Heart left ventricle (tissue), 13 donors: ENCODE data around the gene SALL3.

Experiments
- POLR2A ChIP-seq, 2 donors: fragments of 450-650 bp; IDR thresholded peaks; one replicate each; pipeline ENCODE4 v1.6.1; 2017; ENCODE audit warnings: antibody characterized with exemption in 2 of 2, mild to moderate bottlenecking in 2 of 2, moderate library complexity in 2 of 2
- TF ChIP-seq, protein P1 (sequence below), 12 donors: fragments of 200-600 bp; sonication (generic) in 4 of 12; IDR thresholded peaks; one replicate each; pipeline versions ENCODE4 v1.5.0 to v1.8.0; 2018 to 2022; ENCODE audit warnings: antibody characterized with exemption in 12 of 12, mild to moderate bottlenecking in 5 of 12
- donor health status: ischemic (EF 13 %, LVEDD 7.1; RV severe dilation, severe dysfunction).
- donor health status: DM: no; HTN: yes; CAD: no.
- donor health status: DM: no; HTN: no; CAD: no.
- donor health status: ischemic (EF 25% LVEDD 6.9; RV normal size, moderate dysfunction).
- donor health status: ischemic (EF 25% LVEDD 5.7; RV mildly dilated, moderate dysfunction).
- donor health status: ischemic (EF 35%, LVEDD 5.7; RV mildly dilated, moderate dysfunction).
- donor health status: nonischemic (EF 11% LVEDD 7.7; RV severe dilation, severe dysfunction).
- donor health status: DM: yes; HTN: yes; CAD: no.
- donor health status: PGD.
- donor health status: ischemic (EF 29% LVEDD 5.4; RV normal size, mild dysfunction).
- donor health status: nonischemic (EF 23%, LVEDD 6.1; RV moderate dilation, normal function).

DNA sequence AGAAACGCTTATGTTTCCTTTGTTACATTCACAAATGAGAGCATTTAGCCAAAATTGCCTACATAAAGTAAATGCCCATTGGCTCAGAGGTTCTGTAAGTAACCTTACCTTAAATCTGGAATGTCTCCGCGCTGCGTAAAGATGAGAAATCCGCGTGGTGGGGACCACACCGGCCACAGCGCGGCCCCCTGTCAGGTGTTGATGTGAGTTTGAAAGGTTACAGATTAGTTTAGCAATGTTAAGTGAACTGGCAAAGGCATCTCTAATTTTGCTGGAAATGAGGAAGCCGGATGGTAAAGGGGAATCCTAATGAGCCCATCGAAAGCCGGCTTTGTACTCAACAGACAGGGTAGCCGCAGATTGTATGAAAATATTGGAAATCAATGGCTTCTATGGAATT is 11.8 kb downstream of the SALL3 start:
- TF ChIP-seq, protein P1, sequence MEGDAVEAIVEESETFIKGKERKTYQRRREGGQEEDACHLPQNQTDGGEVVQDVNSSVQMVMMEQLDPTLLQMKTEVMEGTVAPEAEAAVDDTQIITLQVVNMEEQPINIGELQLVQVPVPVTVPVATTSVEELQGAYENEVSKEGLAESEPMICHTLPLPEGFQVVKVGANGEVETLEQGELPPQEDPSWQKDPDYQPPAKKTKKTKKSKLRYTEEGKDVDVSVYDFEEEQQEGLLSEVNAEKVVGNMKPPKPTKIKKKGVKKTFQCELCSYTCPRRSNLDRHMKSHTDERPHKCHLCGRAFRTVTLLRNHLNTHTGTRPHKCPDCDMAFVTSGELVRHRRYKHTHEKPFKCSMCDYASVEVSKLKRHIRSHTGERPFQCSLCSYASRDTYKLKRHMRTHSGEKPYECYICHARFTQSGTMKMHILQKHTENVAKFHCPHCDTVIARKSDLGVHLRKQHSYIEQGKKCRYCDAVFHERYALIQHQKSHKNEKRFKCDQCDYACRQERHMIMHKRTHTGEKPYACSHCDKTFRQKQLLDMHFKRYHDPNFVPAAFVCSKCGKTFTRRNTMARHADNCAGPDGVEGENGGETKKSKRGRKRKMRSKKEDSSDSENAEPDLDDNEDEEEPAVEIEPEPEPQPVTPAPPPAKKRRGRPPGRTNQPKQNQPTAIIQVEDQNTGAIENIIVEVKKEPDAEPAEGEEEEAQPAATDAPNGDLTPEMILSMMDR (IDR thresholded peaks at IDR 0.05), result no peak
- no peak for TF ChIP-seq POLR2A (IDR thresholded peaks at IDR 0.05)
